ENCODE measurements around the gene HIVEP1.

GRCh38 chr6:12200761-12201160, 188.6 kb downstream of the HIVEP1 start:
- TF ChIP-seq POLR2AphosphoS5 (IDR thresholded peaks at IDR 0.05), result no peak
- TF ChIP-seq EP300 (IDR thresholded peaks at IDR 0.05), result no peak
- no peak for TF ChIP-seq CTCF (IDR thresholded peaks at IDR 0.05)
- no peak for TF ChIP-seq POLR2A (IDR thresholded peaks at IDR 0.05)

Data from upper lobe of left lung (tissue), 4 donors.